GM19468 (cell line): ENCODE data around the gene SIK2.

Source experiments
- ATAC-seq: cut with Tn5 transposase; IDR thresholded peaks from one replicate; pipeline ENCODE4 v1.9.1; 2021; ENCODE audit warnings: mild to moderate bottlenecking, moderate library complexity, moderate number of reproducible peaks; ENCODE audit not compliant: unreplicated experiment; ENCODE audit errors: extremely low read depth

The SIK2 gene

GRCh38 chr11:111577821-111578220 lies 24.4 kb upstream of the SIK2 start:
- ATAC-seq = no peak

DNA sequence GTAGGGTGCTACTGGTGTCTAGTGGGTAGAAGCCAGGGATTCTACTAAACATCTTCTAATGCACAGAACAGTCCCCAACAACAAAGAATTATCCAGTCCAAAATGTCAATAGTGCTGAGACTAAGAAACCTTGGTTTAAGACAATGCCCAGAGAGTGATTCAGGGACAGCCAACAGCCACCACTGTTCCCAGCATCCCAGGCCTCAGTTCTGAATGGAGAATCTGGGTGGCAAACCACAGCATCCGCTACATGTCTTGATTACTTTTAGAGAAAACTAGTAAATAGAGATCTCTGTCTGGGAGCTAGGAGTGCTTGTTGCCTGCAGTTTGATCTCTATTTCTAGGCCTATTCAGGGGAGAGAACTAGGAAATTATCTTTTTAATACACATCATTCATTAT lies 20.9 kb upstream of the SIK2 start:
- ATAC-seq = no peak

GRCh38 chr11:111582163-111582562 lies 20.1 kb upstream of the SIK2 start:
- ATAC-seq = no peak

DNA sequence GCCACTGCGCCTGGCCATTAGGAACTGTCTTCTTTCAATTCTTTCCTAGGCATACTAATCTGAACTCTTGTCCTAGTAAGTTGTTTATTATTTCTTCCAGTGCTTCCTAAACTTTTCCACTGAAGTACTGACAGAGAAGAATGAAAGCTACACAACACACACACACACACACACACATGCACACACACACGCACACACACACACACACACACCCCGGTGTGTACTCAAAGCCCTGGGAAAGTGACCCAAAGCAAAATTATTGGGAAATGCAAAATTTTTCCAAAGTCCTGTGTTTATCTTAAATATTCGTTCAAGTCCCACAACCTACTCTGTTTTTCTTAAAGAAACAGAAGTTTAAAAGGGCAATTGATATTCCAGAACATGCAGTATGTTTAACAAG lies 19.4 kb upstream of the SIK2 start:
- ATAC-seq = no peak

DNA sequence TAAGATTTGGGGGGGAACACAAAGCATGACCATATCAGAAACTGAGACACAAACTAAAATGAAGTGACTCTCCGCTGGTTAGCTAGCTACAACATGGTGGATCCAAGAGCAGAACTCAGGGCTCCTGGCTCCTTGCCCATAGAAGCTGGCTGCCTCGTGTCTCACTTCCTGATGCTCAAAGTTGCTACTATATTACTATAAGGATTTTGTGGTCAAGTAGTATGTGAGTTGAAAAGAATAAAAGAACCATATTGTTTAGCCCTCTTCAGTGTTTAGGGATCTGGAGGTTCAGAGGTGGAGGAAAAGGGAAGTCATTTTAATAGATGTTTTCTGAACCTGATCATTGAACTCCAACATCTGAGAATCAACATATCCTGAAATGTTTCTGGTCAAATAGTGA lies 16.9 kb upstream of the SIK2 start:
- ATAC-seq = no peak

DNA sequence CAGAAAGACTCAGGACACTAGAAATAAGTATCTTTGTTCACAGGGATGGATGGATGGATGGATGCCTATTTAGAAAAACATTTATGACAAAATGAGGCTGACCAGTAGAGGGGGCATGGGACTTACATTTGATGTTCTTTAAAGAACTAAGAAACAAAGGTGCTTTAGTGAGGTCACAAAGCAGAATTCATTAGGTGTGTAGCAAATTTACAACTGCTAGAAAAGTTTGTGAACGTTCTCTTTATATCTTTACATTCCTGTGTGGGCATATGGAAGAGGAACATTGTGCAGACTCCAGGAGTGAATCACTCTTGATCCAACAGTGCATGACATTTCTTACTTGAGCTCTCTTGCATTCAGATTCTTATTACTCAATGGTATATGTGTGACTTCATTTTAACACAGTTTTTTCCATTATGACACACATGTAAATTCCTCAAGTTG lies 15.8 kb upstream of the SIK2 start:
- ATAC-seq = no peak

- no peak for ATAC-seq
Measured at GRCh38 chr11:111589114-111589513, 13.1 kb upstream of the SIK2 start.

DNA sequence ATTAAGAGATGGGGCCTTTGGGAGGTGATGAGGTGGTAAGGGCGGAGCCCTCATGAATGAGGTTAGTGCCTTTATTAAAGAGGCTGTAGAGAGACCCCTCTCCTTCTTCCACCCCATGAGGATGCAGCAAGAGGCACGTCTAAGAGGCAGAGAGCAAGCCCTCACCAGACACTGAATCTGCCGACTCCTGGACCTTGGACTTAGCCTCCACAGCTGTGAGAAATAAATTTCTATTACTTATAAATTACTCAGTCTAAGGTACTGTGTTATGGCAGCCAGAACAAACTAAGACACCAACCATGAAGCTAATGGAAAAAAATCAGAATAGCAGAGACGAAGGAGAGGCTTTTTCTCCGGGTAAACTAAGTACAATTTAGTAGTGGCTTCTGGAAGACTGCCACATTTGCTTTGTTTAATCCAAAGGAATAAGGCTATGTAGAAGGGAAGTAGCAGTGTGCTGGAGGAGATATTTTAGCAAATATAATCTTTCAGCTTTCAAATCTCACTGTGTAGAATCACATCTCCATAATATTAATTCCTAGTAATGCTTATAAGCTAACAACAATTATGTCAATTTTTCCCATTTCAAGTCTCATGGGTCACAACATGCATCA lies 12.3 kb upstream of the SIK2 start:
- ATAC-seq = no peak

GRCh38 chr11:111591187-111591960 lies 10.9 kb upstream of the SIK2 start:
- no peak for ATAC-seq

DNA sequence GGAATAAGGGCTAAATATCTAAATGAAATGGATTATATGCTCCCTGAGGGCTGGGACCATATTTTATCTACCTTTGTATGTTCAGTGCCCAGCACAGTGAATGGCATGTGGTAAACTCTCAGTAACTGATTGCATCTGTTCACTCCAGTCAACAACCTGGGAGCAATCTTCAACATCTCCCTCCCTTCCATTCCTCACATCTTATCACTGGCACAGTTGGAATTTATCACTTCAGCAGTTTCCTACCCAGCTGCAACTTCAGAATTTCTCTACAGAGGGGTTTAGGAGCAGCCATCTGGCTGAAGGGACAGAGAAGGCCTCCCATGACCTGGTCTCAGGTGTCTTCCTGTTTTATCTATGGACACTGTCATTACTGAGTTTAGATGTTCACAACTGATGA lies 9.8 kb upstream of the SIK2 start:
- ATAC-seq = no peak

GRCh38 chr11:111596319-111596718 lies 5.9 kb upstream of the SIK2 start:
- no peak for ATAC-seq

DNA sequence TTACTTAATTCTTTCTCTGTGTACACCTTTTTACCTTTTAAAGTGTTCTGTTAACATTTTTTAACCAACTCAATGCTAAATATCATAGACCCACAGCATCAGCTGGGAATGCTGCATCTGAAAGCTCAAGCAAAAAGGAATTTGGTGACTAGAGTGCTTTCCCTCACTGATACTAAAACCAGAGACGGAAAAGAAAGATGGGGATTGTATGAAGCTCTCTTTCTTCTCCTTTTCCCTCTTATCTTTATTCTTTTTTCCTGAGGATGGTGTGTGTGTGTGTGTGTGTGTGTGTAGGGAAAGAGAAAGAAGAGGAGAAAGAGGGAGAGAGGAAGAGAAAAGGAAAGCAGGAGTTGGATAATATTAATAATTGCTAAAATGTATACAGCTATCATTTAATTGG lies 4.1 kb upstream of the SIK2 start:
- no peak for ATAC-seq

- ATAC-seq = no peak
Measured at GRCh38 chr11:111598559-111598958, 3.7 kb upstream of the SIK2 start.

- no peak for ATAC-seq
Measured at GRCh38 chr11:111601636-111601978, 642 bp upstream of the SIK2 start.

DNA sequence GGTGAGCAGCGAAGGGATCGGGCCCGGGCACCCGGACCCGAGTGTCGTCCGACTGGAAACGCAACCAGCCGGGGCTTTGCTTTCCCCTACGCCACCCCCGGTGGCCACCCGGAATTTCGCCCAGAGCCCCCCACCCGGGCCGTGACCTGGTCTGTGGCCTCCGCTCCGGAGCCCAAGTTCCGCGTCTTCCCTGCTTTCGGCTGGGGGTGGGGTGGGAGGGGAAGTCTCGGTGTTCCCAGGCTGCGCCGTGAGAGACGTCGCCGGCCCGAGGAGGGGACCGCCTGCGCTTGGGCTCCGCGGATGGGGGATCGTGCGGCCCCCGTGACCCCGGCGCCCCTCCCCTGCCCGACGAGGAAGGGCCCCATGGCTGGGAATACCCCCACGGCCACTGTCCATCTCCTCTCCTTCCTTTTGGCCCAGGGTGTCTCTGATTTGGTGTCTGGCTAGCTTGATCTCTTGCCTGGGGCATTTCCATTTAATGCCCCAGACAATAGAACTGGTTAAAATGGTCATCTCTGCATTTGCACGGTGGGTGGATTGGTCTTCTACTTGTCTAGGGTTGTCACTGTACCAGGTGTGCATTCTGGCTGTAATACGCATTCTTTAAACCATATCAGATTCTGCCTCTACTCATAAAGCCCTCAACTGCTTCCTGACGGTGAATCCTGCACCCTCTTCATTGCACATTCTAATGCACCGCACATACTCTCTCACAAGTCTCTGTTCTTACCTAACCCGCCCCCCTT lies 789 bp downstream of the SIK2 start:
- ATAC-seq = no peak

GRCh38 chr11:111603611-111604130 lies 1.4 kb downstream of the SIK2 start:
- no peak for ATAC-seq

- no peak for ATAC-seq
Measured at GRCh38 chr11:111604392-111605009, 2.3 kb downstream of the SIK2 start.

GRCh38 chr11:111605681-111606080 lies 3.4 kb downstream of the SIK2 start:
- no peak for ATAC-seq

GRCh38 chr11:111606986-111607385 lies 4.7 kb downstream of the SIK2 start:
- ATAC-seq = no peak

DNA sequence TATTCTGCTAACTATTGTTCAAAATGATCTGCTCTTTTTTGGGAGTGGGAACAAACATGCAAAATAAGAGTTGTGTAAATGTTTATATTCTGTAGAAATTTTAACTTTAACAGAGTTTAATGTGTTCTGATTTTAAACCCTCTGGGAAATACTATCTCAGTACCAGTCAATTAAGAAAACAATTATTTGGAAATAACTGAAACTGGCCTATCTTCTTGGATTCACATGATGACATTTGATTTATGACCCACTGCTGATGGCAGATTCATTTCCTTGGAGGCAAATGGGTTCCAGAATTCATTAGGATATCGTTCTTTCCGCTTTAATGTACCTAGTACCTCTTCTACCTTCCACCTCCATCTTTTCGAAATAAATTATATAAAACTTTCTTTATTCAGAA lies 5.5 kb downstream of the SIK2 start:
- ATAC-seq = no peak

- ATAC-seq = no peak
Measured at GRCh38 chr11:111612224-111612623, 10.0 kb downstream of the SIK2 start.
